Fibroblast of skin of back (primary cell): ENCODE results near the gene WDR62.
A peak's percentile ranks its signal among the peaks of the same experiment; 100 is the strongest.

Experiments used
- DNase-seq: peaks from one replicate; pipeline ENCODE4 v3.0.0-alpha.2; 2013

The WDR62 gene

DNA sequence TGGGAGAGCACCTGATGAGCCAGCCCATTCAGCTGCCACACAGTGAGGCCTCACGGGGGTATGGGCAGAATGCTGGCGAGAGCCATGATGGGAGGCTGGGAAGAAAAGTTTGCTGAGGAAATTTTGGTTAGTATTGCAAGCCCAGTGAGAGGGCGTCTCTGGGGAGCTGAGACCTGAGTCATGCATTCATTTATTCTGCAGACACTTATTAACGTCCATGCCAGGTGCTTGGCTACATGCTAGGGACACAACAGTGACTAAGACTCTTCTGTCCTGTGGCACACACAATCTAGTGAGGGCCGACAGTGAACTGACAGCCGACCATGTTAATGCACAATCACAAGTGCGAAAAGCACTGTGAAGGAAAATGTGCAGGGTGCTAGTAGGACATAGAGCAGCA, 27.2 kb downstream of the WDR62 start:
- no peak for DNase-seq

GRCh38 chr19:36082916-36083315, 28.2 kb downstream of the WDR62 start:
- DNase-seq = no peak

DNA sequence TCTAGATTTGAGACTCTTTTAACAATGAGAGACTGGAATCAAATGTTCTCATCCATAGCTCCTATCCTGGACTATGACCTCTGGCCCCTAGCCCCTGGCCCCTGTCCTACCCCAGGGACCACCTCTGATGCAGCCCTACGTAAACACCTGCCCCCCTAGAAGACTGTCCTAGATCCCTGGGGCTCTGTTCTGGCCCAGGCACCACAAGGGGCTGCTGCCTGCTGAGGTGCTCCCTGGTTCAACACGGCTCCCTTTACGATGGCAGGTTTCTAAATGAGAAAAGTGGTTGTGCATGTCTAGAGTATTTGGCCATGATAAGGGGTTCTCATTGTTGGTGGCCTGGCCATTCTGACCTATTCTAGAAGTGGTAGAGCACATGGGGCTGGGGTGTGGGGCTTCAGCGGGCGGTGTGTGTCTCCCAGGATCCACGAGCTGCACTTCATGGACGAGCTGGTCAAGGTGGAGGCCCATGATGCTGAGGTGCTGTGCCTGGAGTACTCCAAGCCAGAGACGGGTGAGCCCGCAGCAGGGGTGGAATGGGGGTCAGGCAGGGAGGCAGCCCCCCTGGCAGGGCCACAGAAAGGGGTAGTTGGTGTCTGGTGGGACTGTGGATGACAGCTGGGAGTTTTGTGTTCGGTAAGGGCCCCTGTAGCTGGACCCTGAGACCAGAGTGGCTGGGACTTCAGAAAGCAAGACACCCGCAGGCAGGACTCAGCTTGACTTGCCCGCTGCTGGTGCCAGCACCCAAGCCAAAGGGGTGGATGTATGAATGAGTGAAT, 29.7 kb downstream of the WDR62 start:
- DNase-seq = no peak

DNA sequence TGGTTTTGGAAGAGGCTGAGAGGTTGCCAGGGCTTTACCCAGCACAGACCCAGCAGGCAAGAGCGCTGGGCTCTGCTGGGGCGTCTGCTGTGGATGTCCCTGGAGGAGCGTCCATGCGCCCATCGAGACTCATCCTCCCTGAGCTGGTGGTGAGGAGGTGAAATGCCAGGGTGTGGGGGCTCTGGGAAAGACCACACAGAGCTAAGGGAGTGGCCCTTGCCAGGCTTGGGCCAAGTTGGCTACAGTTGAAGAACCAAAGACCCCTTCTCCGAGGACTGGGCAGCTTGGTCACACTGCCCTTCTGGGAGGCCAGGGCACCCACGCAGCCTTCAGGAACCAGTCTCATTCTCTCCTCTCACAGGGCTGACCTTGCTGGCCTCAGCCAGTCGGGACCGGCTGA, 31.6 kb downstream of the WDR62 start:
- no peak for DNase-seq

GRCh38 chr19:36089847-36090246, 35.1 kb downstream of the WDR62 start:
- no peak for DNase-seq

- DNase-seq = no peak
These were observed 36.4 kb downstream of the WDR62 start for GRCh38 chr19:36090910-36091695.

DNA sequence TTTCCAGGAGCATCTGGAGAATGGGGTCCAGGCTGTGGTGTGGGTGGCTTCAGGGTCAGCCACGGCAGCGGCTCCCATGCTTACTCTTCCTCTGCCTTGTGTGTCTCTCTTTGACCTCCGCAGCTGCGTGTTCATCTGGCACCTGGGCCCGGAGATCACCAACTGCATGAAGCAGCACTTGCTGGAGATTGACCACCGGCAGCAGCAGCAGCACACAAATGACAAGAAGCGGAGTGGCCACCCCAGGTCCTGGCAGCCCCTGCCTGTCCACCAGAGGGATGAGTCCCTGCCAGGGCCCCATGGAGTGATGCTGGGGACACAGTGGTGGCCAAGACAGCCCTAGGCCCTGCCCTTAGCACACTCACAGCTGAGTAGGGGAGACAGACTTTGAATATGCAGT, 37.9 kb downstream of the WDR62 start:
- no peak for DNase-seq

DNA sequence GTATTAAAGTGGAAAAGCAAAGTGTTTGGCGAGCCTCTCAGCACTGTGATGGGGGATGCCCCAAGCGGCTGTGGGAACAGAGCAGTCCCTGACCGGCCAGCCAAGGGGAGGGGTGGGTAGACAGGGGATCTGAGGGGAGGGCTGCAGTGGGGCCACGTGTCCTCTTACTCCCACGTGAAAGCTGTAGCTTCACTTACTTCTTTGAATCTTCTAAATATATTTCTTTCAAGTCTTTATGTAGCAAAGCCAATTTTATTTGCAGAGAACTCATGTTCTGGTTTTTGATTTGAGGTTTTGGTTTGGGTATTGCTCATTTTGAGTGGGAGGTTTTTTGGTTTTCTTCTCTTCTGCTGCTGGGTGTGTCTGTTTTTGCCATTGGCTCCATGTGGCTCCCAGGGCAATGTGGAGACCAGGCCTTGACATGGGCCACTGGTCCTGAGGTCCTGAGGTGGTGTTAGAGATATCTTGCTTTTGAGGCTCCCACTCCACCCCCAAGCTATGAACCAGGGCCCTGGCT, 38.5 kb downstream of the WDR62 start:
- no peak for DNase-seq

GRCh38 chr19:36093687-36094086, 39.0 kb downstream of the WDR62 start:
- no peak for DNase-seq

GRCh38 chr19:36097036-36097435, 42.3 kb downstream of the WDR62 start:
- DNase-seq = no peak

DNA sequence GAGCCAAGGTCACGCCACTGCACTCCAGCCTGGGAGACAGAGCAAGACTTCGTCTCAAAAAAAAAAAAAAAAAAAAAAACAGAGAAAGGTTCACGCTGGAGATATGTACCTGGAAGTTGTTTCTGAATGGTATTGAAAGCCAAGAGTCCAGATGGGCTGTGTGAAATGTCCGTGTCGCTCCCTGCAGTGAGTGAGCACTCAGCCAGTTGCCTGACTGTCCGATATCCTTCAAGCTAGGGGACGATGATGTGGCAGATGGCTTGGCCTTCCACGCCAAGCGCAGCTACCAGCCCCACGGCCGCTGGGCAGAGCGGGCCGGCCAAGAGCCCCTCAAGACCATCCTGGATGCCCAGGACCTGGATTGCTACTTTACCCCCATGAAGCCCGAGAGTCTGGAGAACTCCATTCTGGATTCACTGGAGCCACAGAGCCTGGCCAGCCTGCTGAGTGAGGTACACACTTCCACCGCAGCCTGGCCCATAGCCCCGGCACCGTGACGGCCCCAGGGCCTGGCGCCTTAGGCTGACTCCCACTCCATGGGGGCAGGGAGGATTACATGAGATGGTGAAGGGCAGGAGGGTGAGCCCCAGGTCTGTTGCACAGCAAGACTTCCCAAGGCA, 44.6 kb downstream of the WDR62 start:
- no peak for DNase-seq

DNA sequence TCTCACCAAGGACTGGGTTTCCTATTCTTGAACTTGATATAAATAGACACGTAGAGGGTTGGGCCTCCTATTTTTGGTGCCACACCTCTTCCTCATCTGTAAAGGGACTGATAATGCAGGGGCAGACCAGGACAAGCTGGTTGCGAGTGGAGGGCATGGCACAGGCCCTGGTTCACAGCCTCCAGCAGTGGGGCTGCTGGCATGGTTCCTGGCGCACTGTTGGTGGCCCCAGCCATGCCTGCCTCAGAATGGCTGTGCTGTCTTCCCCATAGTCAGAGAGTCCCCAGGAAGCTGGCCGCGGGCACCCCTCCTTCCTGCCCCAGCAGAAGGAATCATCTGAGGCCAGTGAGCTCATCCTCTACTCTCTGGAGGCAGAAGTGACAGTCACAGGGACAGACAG, 45.8 kb downstream of the WDR62 start:
- DNase-seq = no peak

DNA sequence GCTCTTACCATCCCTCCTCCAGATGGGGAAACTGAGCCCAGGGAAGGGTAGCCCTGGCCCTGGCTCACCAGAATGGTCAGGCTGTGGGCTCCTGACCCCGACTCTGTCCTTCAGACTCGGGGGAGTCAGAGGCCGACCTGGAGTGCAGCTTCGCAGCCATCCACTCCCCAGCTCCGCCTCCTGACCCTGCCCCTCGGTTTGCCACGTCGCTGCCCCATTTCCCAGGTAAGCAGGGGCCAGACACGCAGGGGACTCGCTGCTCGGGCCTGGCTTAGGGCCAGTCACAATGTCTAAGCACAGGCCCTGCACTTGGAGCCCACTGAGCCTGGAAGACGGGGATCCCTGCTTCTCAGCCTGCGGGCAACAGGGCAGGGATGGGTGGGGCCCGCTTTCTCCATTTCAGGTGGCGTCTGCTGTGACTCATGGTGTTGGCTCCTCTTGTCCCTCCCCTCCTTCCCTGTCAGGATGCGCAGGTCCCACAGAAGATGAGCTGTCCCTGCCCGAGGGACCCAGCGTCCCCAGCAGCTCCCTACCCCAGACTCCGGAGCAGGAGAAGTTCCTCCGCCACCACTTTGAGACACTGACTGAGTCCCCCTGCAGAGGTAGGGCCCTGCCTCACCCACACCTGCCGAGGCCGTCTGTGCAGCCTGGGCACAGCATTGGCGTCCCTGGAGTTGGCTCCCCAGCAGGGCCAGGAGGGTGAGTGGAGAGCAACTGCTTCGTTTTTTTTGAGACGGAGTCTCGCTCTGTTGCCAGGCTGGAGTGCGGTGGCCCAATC, 47.0 kb downstream of the WDR62 start:
- no peak for DNase-seq

DNA sequence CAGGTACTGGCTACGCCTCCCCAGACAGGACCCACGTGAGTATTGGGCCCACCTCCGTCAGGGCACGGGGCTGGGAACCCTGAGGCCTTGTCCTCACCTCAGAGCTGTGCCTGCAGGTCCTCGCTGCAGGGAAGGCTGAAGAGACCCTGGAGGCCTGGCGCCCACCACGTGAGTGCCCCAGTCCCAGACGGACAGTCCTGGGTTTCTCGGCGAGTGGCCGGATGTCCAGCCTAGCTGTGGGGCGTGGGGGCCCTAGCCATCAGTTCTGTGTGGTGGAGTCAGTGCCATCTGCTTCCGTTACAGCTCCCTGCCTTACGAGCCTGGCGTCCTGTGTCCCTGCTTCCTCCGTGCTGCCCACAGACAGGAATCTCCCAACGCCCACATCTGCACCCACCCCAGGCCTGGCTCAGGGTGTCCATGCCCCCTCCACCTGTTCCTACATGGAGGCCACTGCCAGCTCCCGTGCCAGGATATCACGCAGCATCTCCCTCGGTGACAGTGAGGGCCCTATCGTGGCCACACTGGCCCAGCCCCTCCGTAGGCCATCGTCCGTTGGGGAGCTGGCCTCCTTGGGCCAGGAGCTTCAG, 48.4 kb downstream of the WDR62 start:
- DNase-seq = no peak

DNA sequence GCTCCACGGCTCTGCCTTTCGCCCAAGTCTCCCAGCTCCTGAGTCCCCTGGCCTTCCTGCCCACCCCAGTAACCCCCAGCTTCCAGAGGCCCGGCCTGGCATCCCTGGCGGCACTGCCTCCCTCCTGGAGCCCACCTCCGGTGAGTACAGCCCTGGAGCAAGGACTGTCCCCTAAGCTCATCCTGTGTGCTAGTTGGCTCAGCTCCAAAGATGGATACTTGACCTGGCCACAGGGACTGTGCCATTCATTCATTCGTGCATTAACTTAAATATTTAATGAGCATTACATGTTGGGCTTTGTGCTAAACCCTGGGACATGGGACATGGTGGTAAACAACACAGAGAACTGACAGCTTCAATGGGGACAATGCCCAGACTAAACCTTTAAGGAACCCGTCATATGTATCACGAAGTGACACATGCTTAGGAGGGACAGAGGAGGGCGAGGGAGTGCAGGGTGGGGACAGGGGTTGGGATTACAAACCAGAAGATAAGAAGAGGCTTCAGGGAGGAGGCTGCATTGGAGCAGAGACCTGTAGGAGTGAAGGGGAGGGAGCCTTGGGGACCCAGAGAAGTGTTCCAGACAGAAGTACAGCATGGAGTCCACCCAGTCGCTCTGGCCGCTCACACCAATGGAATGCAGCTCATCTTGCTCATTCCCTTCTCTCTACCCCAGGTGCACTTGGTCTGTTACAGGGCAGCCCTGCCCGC, 49.3 kb downstream of the WDR62 start:
- peak; percentile 11 for DNase-seq

DNA sequence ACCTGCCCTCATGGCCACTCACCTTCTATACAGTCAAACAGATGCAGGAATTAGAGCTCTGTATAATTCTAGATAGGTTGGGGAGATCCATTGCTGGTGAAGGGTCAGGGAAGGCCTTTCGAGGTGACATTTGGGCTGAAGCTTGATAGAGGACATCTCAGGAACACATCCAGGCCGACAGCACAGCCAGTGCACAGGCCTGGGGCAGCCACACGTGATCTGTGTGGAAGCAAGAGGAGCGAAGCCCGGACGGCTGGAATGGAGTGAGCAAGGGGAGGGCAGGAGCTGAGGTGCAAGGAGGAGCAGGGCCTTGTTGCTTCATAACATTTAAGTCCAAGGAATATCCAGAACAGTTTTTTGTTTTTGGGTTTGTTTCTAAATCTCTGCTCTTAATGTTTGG, 51.7 kb downstream of the WDR62 start:
- DNase-seq = no peak

GRCh38 chr19:36106991-36107390, 52.3 kb downstream of the WDR62 start:
- DNase-seq = no peak

- no peak for DNase-seq
These were observed 54.0 kb downstream of the WDR62 start for GRCh38 chr19:36108684-36109083.

DNA sequence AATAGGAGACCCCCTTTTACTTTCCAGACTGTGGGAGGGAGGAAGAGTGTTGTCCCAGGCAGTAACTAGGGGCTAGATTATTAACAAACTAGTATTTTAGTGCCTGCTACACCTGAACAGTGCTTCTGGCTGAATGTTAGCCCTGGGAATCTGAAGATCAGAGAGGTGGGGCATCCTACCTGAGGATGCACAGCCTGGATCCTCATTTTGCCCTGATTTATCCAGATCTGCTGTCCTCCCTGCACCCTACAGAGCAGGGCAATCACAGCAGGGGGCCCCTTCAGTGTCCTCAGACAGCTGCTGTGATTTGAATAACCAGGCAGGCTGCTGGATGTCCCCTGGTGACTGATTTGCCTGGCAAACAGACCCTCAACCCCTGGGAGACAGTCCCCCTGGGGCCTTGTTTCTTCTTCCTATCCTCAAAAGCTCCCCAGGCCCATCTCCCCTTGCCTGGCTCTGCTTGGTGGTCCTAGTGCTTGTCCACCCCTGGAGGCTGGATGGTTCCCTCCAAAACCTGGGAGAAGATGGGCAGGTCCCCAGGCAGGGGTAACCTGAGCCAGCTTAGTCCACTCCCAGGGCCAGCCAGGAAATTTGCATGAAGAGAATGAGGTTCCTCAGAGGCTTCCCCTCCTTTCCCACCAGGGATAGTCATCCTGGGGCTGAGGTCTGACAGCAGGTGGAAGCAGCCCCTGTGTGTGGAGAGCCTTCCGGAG, 55.9 kb downstream of the WDR62 start, which contains the start of gene OVOL3:
Gene OVOL3, plus strand, starts transcription at position 657 of the 713 bp plus-strand sequence. CDS start 60 bp downstream, outside the sequence.
- DNase-seq = no peak

DNA sequence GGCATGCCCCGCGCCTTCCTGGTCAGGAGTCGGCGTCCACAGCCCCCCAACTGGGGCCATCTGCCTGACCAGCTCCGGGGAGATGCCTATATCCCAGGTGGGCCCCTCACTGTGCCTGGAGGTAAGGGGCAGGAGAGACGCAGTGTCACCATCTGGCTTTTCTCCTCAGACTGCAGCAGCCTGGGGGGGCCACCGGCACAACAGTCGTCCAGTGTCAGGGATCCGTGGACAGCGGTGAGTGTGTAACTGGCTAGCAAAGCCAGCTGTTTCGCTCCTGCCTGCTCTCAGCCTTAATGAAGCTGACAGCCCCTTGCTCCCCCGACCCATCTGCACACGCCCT, 56.5 kb downstream of the WDR62 start:
- DNase-seq = no peak

DNA sequence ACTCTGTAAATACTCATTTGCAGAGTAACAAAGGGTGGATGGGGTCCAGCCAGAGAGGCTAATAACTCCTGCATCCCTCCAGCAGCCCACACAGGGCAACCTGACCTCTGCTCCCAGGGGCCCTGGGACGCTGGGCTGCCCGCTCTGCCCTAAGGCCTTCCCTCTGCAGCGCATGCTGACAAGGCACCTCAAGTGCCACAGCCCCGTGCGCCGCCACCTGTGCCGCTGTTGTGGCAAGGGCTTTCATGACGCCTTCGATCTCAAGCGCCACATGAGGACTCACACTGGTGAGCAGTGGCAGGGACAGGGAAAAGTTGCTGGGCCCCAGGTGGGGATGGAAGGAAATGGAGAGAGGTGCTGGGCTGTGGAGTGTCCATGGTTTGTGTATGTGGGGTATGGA, 58.0 kb downstream of the WDR62 start:
- no peak for DNase-seq
